Hematopoietic multipotent progenitor cell treated with erythropoietin and hydrocortisone succinate and interleukin-3 and kit ligand, for 17 days (in vitro differentiated cells): ENCODE results near the gene CFAP99.

Experiments used
- DNase-seq: peaks from one replicate; pipeline ENCODE4 v3.0.0-alpha.2; 2015; ENCODE audit warnings: low spot score

The CFAP99 gene

GRCh38 chr4:2472187-2472586 lies 53.4 kb downstream of the CFAP99 start:
- DNase-seq = no peak

- DNase-seq = no peak
Measured at GRCh38 chr4:2478229-2478628, 59.5 kb downstream of the CFAP99 start.

GRCh38 chr4:2480649-2481048 lies 61.9 kb downstream of the CFAP99 start:
- DNase-seq = no peak

- no peak for DNase-seq
Measured at GRCh38 chr4:2482192-2482591, 63.4 kb downstream of the CFAP99 start.

GRCh38 chr4:2482693-2483092 lies 63.9 kb downstream of the CFAP99 start:
- DNase-seq = no peak

- DNase-seq = no peak
Measured at GRCh38 chr4:2483237-2483636, 64.5 kb downstream of the CFAP99 start.

- no peak for DNase-seq
Measured at GRCh38 chr4:2484185-2484584, 65.4 kb downstream of the CFAP99 start.

- no peak for DNase-seq
Measured at GRCh38 chr4:2484993-2485392, 66.2 kb downstream of the CFAP99 start.

- DNase-seq = no peak
Measured at GRCh38 chr4:2485956-2486355, 67.2 kb downstream of the CFAP99 start.

- DNase-seq = no peak
Measured at GRCh38 chr4:2486981-2487380, 68.2 kb downstream of the CFAP99 start.

GRCh38 chr4:2487632-2488031 lies 68.9 kb downstream of the CFAP99 start:
- no peak for DNase-seq

- DNase-seq = no peak
Measured at GRCh38 chr4:2489081-2489805, 70.5 kb downstream of the CFAP99 start.

GRCh38 chr4:2489841-2490552 lies 71.2 kb downstream of the CFAP99 start:
- no peak for DNase-seq

- no peak for DNase-seq
Measured at GRCh38 chr4:2492970-2493369, 74.2 kb downstream of the CFAP99 start.

GRCh38 chr4:2494992-2495391 lies 76.2 kb downstream of the CFAP99 start:
- DNase-seq = no peak

GRCh38 chr4:2497324-2497723 lies 78.6 kb downstream of the CFAP99 start:
- no peak for DNase-seq

GRCh38 chr4:2497931-2498330 lies 79.2 kb downstream of the CFAP99 start:
- no peak for DNase-seq

- DNase-seq = no peak
Measured at GRCh38 chr4:2500547-2500946, 81.8 kb downstream of the CFAP99 start.

- no peak for DNase-seq
Measured at GRCh38 chr4:2501034-2501594, 82.4 kb downstream of the CFAP99 start.

GRCh38 chr4:2503809-2504208 lies 85.1 kb downstream of the CFAP99 start:
- no peak for DNase-seq

- no peak for DNase-seq
Measured at GRCh38 chr4:2507259-2507658, 88.5 kb downstream of the CFAP99 start.

- DNase-seq = no peak
Measured at GRCh38 chr4:2507855-2508254, 89.1 kb downstream of the CFAP99 start.
